ENCODE data around the gene IPCEF1. TPM values are rescaled to one million over a fixed set of nuclear protein-coding genes. Genes with fewer than 3 reads are reported as not detected.

IPCEF1 gene
- total RNA-seq, 4 donors from 2014 or later = 0.37 to 8.7 (median 3.8) TPM

- intact Hi-C loops (cut with DNase I; ENCODE audit: low total_unique reads) = no loop called here
These were observed 189.5 kb downstream of the IPCEF1 start for GRCh38 chr6:154167126-154167525.

GRCh38 chr6:154166140-154166539 lies 190.5 kb downstream of the IPCEF1 start:
- intact Hi-C loops (cut with DNase I; ENCODE audit: low total_unique reads) = no loop called here
- no peak for DNase-seq
- Histone ChIP-seq H3K4me1 (no peaks in the 10 kb centered on the region), H3K27ac (no peak overlapping the region), H3K9me3 (no peaks in the 10 kb centered on the region), H3K4me3 (no peak overlapping the region), H3K27me3 (no peaks in the 10 kb centered on the region), H3K36me3 (no peaks in the 10 kb centered on the region)
- in situ Hi-C loops (cut with MboI; ENCODE audit: low pct_ligation_motif_present in 1 of 4, low pct_unique_long_range_greater_than_20kb in 1 of 4, low sequenced_read_pairs in 3 of 4) = loop anchor here in 3 of 4 donors (25.0 kb wide), 3 partner anchors 121 to 496 kb away; partner anchors contain the start of gene IPCEF1 (in 1 of the 3)
- no peak for TF ChIP-seq POLR2A (IDR thresholded peaks at IDR 0.05)
- no peak for TF ChIP-seq CTCF (IDR thresholded peaks at IDR 0.05)
- no peak for TF ChIP-seq EP300 (IDR thresholded peaks at IDR 0.05; ENCODE audit: low read depth)
- no peak for TF ChIP-seq POLR2AphosphoS5 (IDR thresholded peaks at IDR 0.05)
- 80 to 89% methylated on average over 7 to 9 of the region's 9 CpGs for WGBS, 2 donors (ENCODE audit: low coverage in 1 of 2)

More at GRCh38 chr6:154167126-154167525, 189.5 kb downstream of the IPCEF1 start:
- DNase-seq = no peak
- Histone ChIP-seq H3K36me3 (no peaks in the 10 kb centered on the region), H3K4me3 (no peak overlapping the region), H3K27me3 (no peaks in the 10 kb centered on the region), H3K9me3 (no peaks in the 10 kb centered on the region), H3K4me1 (no peaks in the 10 kb centered on the region), H3K27ac (no peak overlapping the region)
- TF ChIP-seq CTCF (IDR thresholded peaks at IDR 0.05) (no peak), POLR2AphosphoS5 (IDR thresholded peaks at IDR 0.05) (no peak), POLR2A (IDR thresholded peaks at IDR 0.05) (no peak), EP300 (IDR thresholded peaks at IDR 0.05; ENCODE audit: low read depth) (no peak)
- in situ Hi-C loops (cut with MboI; ENCODE audit: low pct_ligation_motif_present in 1 of 4, low pct_unique_long_range_greater_than_20kb in 1 of 4, low sequenced_read_pairs in 3 of 4) = loop anchor here in 3 of 4 donors (25.0 kb wide), 3 partner anchors 120 to 495 kb away; partner anchors contain the start of gene IPCEF1 (in 1 of the 3)
- 77 to 83% methylated on average over 1 to 2 of the region's 2 CpGs for WGBS, 2 donors (ENCODE audit: low coverage in 1 of 2)

GRCh38 chr6:154165478-154165877 lies 191.1 kb downstream of the IPCEF1 start:
- H3K4me1 ChIP-seq = no peaks in the 10 kb centered on the region
- in situ Hi-C loops (cut with MboI; ENCODE audit: low pct_ligation_motif_present in 1 of 4, low pct_unique_long_range_greater_than_20kb in 1 of 4, low sequenced_read_pairs in 3 of 4) (loop anchor here in 3 of 4 donors (25.0 kb wide), 3 partner anchors 122 to 497 kb away; partner anchors contain the start of gene IPCEF1 (in 1 of the 3)), intact Hi-C loops (cut with DNase I; ENCODE audit: low total_unique reads) (no loop called here)
- DNase-seq = no peak
- no peaks in the 10 kb centered on the region for H3K9me3 ChIP-seq
- H3K27me3 ChIP-seq = no peaks in the 10 kb centered on the region
- no peak overlapping the region for H3K27ac ChIP-seq
- TF ChIP-seq POLR2AphosphoS5 (IDR thresholded peaks at IDR 0.05) (no peak), CTCF (IDR thresholded peaks at IDR 0.05) (no peak), POLR2A (IDR thresholded peaks at IDR 0.05) (no peak)
- no peak overlapping the region for H3K4me3 ChIP-seq
- 73 to 84% methylated on average over 2 of the region's 2 CpGs for WGBS, 2 donors (ENCODE audit: low coverage in 1 of 2)
- H3K36me3 ChIP-seq = no peaks in the 10 kb centered on the region

GRCh38 chr6:154164397-154164796 lies 192.2 kb downstream of the IPCEF1 start:
- no peaks in the 10 kb centered on the region for H3K9me3 ChIP-seq
- no peak overlapping the region for H3K4me3 ChIP-seq
- H3K4me1 ChIP-seq = no peaks in the 10 kb centered on the region
- in situ Hi-C loops (cut with MboI; ENCODE audit: low pct_ligation_motif_present in 1 of 4, low pct_unique_long_range_greater_than_20kb in 1 of 4, low sequenced_read_pairs in 3 of 4) (loop anchor here in 3 of 4 donors (25.0 kb wide), 3 partner anchors 123 to 498 kb away; partner anchors contain the start of gene IPCEF1 (in 1 of the 3)), intact Hi-C loops (cut with DNase I; ENCODE audit: low total_unique reads) (no loop called here)
- H3K27me3 ChIP-seq = no peaks in the 10 kb centered on the region
- no peaks in the 10 kb centered on the region for H3K36me3 ChIP-seq
- no peak for TF ChIP-seq CTCF (IDR thresholded peaks at IDR 0.05)
- no peak for DNase-seq
- 50 to 77% methylated on average over 4 to 5 of the region's 5 CpGs for WGBS, 2 donors (ENCODE audit: low coverage in 1 of 2)
- peak overlapping the region in 2 of 4 donors; percentile 5 to 28 for H3K27ac ChIP-seq

All from transverse colon (tissue), 4 donors.